Measurements from ENCODE around the gene RAPGEF1.

Gene RAPGEF1

GRCh38 chr9:131663288-131663687, 76.6 kb downstream of the RAPGEF1 start:
- TF ChIP-seq NFIC (IDR thresholded peaks at IDR 0.05), result no peak
- TF ChIP-seq CREB1 (IDR thresholded peaks at IDR 0.05; ENCODE audit: low read depth), result no peak
- no peak for TF ChIP-seq EGR1 (IDR thresholded peaks at IDR 0.05)
- no peak for TF ChIP-seq ZBTB7A (IDR thresholded peaks at IDR 0.05; ENCODE audit: low read depth)
- no peak for TF ChIP-seq MAX (IDR thresholded peaks at IDR 0.05)
- no peak for TF ChIP-seq EP300 (IDR thresholded peaks at IDR 0.05; ENCODE audit: borderline replicate concordance)
- TF ChIP-seq FOXM1 (IDR thresholded peaks at IDR 0.05; ENCODE audit: borderline replicate concordance, low read depth), result no peak
- no peak for TF ChIP-seq CEBPB (IDR thresholded peaks at IDR 0.05)
- TF ChIP-seq REST (IDR thresholded peaks at IDR 0.05; ENCODE audit: low read depth), result no peak
- TF ChIP-seq TCF12 (IDR thresholded peaks at IDR 0.05; ENCODE audit: low read depth), result no peak
- TF ChIP-seq TEAD4 (IDR thresholded peaks at IDR 0.05), result no peak
- no peak for TF ChIP-seq RAD21 (IDR thresholded peaks at IDR 0.05; ENCODE audit: low read depth)
- no peak for TF ChIP-seq TAF1 (IDR thresholded peaks at IDR 0.05; ENCODE audit: low read depth)
- no peak for TF ChIP-seq YY1 (IDR thresholded peaks at IDR 0.05; ENCODE audit: low read depth)
- no peak for TF ChIP-seq USF1 (IDR thresholded peaks at IDR 0.05)

- TF ChIP-seq NFIC (IDR thresholded peaks at IDR 0.05) (no peak), RAD21 (IDR thresholded peaks at IDR 0.05; ENCODE audit: low read depth) (no peak), MAX (IDR thresholded peaks at IDR 0.05) (no peak), FOXM1 (IDR thresholded peaks at IDR 0.05; ENCODE audit: borderline replicate concordance, low read depth) (no peak)
Measured at GRCh38 chr9:131661568-131662288, 78.1 kb downstream of the RAPGEF1 start.

- no peak for TF ChIP-seq MAX (IDR thresholded peaks at IDR 0.05)
- TF ChIP-seq TEAD4 (IDR thresholded peaks at IDR 0.05), result no peak
- no peak for TF ChIP-seq FOXM1 (IDR thresholded peaks at IDR 0.05; ENCODE audit: borderline replicate concordance, low read depth)
- TF ChIP-seq TAF1 (IDR thresholded peaks at IDR 0.05; ENCODE audit: low read depth), result no peak
- no peak for TF ChIP-seq EP300 (IDR thresholded peaks at IDR 0.05; ENCODE audit: borderline replicate concordance)
- no peak for TF ChIP-seq RAD21 (IDR thresholded peaks at IDR 0.05; ENCODE audit: low read depth)
- TF ChIP-seq TCF12 (IDR thresholded peaks at IDR 0.05; ENCODE audit: low read depth), result no peak
- TF ChIP-seq CREB1 (IDR thresholded peaks at IDR 0.05; ENCODE audit: low read depth), result no peak
- no peak for TF ChIP-seq EGR1 (IDR thresholded peaks at IDR 0.05)
- TF ChIP-seq NFIC (IDR thresholded peaks at IDR 0.05), result no peak
- no peak for TF ChIP-seq REST (IDR thresholded peaks at IDR 0.05; ENCODE audit: low read depth)
Measured at GRCh38 chr9:131660466-131661405, 79.1 kb downstream of the RAPGEF1 start.

- TF ChIP-seq CEBPB (IDR thresholded peaks at IDR 0.05), result no peak
Measured at GRCh38 chr9:131658377-131659129, 81.3 kb downstream of the RAPGEF1 start.

GRCh38 chr9:131657940-131658339, 81.9 kb downstream of the RAPGEF1 start:
- TF ChIP-seq EGR1 (IDR thresholded peaks at IDR 0.05), result no peak
- no peak for TF ChIP-seq ZBTB7A (IDR thresholded peaks at IDR 0.05; ENCODE audit: low read depth)
- no peak for TF ChIP-seq TCF12 (IDR thresholded peaks at IDR 0.05; ENCODE audit: low read depth)
- no peak for TF ChIP-seq CREB1 (IDR thresholded peaks at IDR 0.05; ENCODE audit: low read depth)
- no peak for TF ChIP-seq TAF1 (IDR thresholded peaks at IDR 0.05; ENCODE audit: low read depth)
- no peak for TF ChIP-seq REST (IDR thresholded peaks at IDR 0.05; ENCODE audit: low read depth)
